ENCODE results near the gene TPCN1. TPM values are rescaled to one million over a fixed set of nuclear protein-coding genes. Genes with fewer than 3 reads are reported as not detected.

TPCN1 gene
- polyA plus RNA-seq (2013, experiment 1 of 2; ENCODE audit: insufficient read length), result 15.6 TPM
- polyA plus RNA-seq (2013, experiment 2 of 2; ENCODE audit: insufficient read length), result 26.7 TPM

- peak; percentile 100 for DNase-seq
Observed at GRCh38 chr12:113221181-113221996, at the start of gene TPCN1. Gene TPCN1, plus strand, starts transcription at chr12:113221464. Its CDS starts 5,389 bp downstream, at chr12:113226853.

DNA sequence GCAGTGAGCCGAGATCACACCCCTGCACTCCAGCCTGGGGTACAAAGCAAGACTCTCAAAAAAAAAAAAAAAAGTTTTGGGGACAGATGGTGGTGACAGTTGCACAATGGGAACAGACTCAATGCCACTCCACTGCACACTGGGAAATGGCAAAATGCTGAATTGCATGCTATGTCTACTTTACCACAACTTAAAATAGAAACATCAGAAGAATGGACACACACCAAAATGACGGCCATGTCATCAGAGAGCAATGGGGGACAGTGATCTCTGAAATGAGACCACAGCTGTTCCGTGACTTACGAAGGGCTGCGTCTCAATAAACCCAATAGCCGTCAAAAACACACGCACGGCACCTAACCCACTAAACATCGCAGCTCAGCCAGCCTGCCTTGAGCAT lies 49.7 kb upstream of the TPCN1 start:
- no peak for DNase-seq

DNA sequence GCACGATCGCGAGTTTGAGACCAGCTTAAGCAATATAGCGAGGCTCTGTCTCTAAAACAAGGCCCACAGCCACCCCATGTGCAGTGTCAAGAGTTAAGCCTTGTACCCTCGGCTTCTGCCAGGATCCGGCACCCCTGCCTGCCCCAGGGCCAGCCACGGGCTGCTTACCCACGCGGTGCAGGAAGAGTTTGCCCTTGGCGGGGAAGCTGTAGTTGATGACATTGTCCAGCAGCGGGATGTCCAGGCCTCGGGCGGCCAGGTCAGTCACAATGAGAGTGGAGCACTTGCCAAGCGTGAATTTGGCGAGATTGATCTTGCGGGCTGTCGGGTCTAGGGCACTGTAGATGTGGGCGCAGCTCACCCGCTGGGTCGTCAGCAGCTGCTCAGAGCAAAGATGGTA lies 49.1 kb upstream of the TPCN1 start:
- no peak for DNase-seq

DNA sequence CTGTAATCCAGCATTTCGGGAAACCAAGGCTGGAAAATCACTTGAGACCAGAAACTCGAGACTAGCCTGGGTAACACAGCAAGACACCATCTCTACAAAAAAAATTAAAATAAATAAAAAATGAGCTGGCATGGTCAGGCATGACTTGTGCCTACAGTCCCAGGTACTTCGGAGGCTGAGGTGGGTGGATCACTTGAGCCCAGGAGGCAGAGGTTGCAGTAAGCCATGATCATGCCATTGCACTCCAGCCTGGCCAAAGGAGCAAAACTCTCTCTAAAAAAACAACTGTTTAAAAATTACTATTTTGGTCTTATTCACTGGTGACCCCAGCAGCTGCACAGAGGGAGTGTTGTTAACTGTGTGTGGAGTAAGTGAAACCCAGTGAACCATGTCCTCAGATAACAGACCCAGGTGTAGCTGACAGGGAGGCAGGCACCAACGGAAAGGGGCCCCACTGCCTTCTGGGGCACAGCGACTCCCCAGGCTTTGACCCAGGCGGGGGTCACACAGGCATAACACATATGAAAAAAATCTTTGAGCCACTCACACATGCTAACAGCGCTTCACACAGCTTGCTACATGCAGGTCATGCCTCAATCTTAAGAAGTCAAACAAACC lies 48.1 kb upstream of the TPCN1 start:
- DNase-seq, result no peak

DNA sequence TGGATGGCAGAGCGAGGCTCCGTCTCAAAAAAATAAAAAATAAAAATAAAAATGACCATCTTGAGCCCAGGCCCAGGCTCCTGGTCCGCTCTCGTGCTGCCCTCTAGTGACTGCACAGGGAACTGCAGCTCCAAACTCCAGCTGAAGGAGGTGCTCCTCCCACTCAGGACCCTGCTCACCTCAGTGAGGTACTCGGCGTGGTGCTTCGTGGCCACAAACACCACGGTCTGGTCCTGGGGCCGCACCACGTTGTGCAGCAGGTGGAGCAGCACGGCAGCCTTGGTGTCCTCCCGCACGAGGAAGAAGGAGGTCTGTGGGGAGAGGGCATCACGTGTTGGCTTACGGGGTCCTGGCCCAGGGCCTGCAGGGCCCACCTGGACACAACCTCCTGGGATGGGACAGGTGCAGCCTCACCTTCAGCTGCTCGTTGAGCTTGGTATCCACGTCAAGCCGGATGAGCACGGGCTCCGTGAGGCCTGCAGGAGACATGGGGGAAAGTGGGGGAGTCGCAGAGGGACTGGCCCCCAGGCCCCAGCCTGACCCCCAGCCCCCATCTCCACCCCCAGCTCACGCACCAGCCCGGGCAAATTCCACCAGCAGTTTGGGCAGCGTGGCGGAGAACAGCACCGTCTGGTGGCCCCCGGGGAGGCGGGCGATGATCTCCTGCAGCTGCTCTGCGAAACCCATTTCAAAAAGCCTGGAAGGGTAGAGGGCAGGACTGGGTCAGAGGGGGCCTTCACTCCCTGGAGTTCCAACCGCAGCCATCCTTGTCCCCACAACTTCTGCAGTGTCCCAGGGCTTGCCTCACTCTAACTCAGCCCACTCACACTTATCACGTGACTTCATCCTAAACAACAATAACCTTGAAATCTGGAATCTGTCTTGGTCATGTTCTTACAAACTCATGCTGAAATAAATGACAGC lies 46.5 kb upstream of the TPCN1 start:
- DNase-seq, result peak; percentile 56

GRCh38 chr12:113179023-113179422 lies 42.2 kb upstream of the TPCN1 start:
- no peak for DNase-seq

- DNase-seq, result no peak
Observed at GRCh38 chr12:113180333-113180732, 40.9 kb upstream of the TPCN1 start.

GRCh38 chr12:113181975-113182374 lies 39.3 kb upstream of the TPCN1 start:
- no peak for DNase-seq

GRCh38 chr12:113183030-113183589 lies 38.2 kb upstream of the TPCN1 start:
- no peak for DNase-seq

GRCh38 chr12:113184098-113184899 lies 37.0 kb upstream of the TPCN1 start:
- no peak for DNase-seq

- DNase-seq, result peak; percentile 89
Observed at GRCh38 chr12:113184900-113185179, 36.4 kb upstream of the TPCN1 start.

GRCh38 chr12:113185180-113186032 lies 35.9 kb upstream of the TPCN1 start, which contains the start of the genes DDX54 and RITA1:
Gene DDX54, minus strand, starts transcription at chr12:113185478. Its CDS starts 27 bp downstream, at chr12:113185451.
Gene RITA1, plus strand, starts transcription at chr12:113185721. Its CDS starts 1,026 bp downstream, at chr12:113186747.
- DNase-seq, result peak; percentile 68

- no peak for DNase-seq
Observed at GRCh38 chr12:113186033-113186365, 35.3 kb upstream of the TPCN1 start.

GRCh38 chr12:113186666-113187325 lies 34.5 kb upstream of the TPCN1 start:
- DNase-seq, result no peak

GRCh38 chr12:113189361-113189760 lies 31.9 kb upstream of the TPCN1 start:
- no peak for DNase-seq

- DNase-seq, result peak; percentile 44
Observed at GRCh38 chr12:113190761-113191160, 30.5 kb upstream of the TPCN1 start.

DNA sequence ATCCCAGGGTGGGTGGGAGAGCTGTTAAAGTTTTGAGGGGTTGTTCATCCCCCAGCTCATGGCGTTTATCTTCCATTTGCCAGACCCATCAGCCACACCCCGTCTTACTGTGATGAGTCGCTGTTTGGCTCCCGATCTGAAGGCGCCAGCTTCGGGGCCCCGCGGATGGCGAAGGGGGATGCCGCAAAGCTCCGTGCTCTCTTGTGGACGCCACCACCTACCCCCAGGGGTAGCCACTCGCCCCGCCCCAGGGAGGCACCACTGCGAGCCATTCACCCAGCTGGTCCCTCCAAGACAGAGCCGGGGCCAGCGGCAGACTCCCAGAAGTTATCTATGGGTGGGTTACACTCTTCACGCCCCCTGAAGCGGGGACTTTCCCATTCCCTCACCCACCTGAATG lies 30.0 kb upstream of the TPCN1 start:
- no peak for DNase-seq

GRCh38 chr12:113194971-113195391 lies 26.3 kb upstream of the TPCN1 start:
- DNase-seq, result peak; percentile 88

- DNase-seq, result no peak
Observed at GRCh38 chr12:113195598-113195997, 25.7 kb upstream of the TPCN1 start.

DNA sequence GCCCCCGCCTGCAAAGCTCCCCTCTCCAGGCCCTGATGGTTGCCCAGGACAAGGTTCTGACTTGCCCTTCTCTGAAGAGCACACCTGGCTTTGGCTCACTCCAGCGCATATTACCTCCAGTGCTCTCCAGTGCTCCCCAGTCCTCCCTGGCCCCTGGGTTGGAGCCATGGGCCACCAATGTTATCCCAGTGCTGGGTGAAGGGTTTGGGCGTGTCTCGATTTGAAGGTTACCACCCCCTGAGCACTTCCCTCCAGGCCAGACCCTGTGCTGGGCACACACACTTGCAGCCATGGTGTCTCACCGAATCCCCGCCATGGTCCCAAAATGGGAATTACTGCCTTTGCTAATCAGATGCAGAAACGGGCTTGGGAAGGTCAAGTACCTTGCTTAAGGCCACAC lies 24.7 kb upstream of the TPCN1 start:
- no peak for DNase-seq
